SU-DHL-6 (cell line): Measurements from ENCODE around the gene STAG3.

ENCODE experiments used
- EZH2phosphoT487 ChIP-seq: fragments of 200-600 bp; sonication (generic), shearing (Covaris generic); conservative IDR thresholded peaks from 2 replicates; pipeline ENCODE4 v1.6.1; 2018; ENCODE audit warnings: mild to moderate bottlenecking, antibody characterized with exemption, low read length, moderate library complexity, mixed read lengths
- TF ChIP-seq, protein P1 (sequence below): fragments of 200-600 bp; sonication (generic); IDR thresholded peaks from one replicate; pipeline ENCODE4 v1.5.1; 2017; ENCODE audit warnings: antibody characterized with exemption, mild to moderate bottlenecking, low read length, moderate library complexity; ENCODE audit not compliant: insufficient read depth, poor library complexity, severe bottlenecking

DNA sequence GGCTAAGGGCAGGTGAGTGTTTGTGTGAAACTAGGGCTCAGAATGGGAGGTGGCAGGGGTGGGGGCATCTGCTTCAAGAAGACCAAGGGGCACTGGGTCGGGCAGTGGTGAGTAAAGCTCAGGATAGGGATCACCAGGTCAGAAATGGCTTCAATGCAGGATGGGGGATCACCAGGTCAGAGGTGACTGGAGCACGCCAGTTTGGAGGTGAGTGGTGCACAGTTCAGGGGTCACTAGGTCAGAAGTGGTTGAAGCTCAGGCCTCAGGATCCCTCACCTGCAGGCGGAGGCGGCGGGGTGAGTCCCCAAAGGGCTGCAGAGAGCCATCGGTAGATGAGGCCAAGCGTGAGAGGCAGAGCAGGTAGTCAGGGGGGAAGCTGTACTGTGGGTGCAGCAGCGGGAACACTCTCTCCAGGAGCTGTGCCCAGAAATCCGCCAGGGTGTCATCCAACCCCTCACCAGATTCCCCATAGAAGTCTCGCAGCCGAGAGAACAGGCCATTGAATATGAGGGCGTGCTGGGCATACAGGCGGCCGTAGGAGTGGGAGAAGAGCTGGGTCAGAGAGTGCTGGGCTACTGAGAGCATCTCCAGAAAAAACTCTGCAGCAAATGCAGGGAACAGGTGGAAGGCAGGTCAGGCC lies 2.3 kb upstream of the STAG3 start:
- TF ChIP-seq, protein P1, sequence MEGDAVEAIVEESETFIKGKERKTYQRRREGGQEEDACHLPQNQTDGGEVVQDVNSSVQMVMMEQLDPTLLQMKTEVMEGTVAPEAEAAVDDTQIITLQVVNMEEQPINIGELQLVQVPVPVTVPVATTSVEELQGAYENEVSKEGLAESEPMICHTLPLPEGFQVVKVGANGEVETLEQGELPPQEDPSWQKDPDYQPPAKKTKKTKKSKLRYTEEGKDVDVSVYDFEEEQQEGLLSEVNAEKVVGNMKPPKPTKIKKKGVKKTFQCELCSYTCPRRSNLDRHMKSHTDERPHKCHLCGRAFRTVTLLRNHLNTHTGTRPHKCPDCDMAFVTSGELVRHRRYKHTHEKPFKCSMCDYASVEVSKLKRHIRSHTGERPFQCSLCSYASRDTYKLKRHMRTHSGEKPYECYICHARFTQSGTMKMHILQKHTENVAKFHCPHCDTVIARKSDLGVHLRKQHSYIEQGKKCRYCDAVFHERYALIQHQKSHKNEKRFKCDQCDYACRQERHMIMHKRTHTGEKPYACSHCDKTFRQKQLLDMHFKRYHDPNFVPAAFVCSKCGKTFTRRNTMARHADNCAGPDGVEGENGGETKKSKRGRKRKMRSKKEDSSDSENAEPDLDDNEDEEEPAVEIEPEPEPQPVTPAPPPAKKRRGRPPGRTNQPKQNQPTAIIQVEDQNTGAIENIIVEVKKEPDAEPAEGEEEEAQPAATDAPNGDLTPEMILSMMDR, result no peak
- no peak for TF ChIP-seq EZH2phosphoT487
